HG02623 (cell line): Measurements from ENCODE around the gene ZBBX.
"Not testable (repeated sequence)": the region's sequence is repeated elsewhere in the genome, so short reads cannot be mapped to it uniquely, and the experiment has no call there.

Experiments used
- ATAC-seq: cut with Tn5 transposase; IDR thresholded peaks from one replicate; pipeline ENCODE4 v1.9.1; 2021; ENCODE audit warnings: moderate library complexity; ENCODE audit not compliant: unreplicated experiment

Gene ZBBX, protein sequence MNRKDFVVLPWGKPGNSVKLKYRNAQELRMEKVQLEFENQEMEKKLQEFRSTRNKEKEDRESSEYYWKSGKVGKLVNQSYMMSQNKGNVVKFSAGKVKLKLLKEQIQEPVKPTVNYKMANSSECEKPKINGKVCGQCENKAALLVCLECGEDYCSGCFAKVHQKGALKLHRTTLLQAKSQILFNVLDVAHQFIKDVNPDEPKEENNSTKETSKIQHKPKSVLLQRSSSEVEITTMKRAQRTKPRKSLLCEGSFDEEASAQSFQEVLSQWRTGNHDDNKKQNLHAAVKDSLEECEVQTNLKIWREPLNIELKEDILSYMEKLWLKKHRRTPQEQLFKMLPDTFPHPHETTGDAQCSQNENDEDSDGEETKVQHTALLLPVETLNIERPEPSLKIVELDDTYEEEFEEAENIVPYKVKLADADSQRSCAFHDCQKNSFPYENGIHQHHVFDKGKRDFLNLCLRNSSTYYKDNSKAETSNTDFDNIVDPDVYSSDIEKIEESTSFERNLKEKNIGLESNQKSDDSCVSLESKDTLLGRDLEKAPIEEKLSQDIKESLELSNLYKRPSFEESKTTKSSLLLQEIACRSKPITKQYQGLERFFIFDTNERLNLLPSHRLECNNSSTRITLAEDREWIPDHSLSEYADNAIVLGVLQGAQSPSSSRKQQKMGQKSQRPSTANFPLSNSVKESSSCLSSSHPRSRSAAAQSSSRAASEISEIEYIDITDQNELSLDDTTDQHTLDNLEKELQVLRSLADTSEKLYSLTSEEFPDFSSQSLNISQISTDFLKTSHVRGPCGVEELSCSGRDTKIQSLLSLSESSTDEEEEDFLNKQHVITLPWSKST

DNA sequence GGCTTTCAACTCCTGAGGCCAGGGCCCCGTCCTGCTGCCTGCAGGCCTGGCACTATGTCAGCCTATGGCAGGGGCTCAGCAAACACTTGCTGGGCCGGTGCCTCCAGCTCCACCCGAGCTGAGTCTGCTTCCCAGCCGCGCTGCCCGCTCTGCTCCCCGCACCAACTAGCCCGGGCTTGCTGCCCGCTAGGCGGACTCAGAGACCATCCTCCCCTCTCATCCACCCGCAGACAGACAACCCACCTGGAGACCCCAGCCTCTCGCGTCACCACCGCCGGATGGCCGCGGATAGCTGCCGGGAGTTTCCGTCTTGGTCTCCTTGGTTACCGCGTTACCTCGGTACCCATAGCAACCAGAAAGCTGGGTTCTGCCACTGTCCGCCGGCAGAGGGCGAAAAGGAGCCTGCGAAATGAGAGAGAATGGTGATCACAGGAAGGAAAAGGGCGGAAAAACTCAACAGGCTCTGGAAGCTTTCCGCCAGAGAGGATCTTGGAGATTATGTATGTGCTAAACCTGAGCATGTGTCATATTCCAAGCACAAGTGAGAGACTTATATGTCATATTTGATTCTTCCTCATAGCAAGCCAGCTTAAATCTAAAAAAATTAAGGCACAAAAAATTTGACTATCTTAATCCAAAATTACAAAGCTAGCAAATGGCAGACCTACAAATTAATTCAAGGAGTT is at the start of gene ZBBX:
ZBBX (minus strand) TSS at position 294 of the 686 bp plus-strand sequence. CDS start 7,396 bp downstream, outside the sequence.
- ATAC-seq = peak; percentile 100

GRCh38 chr3:167426962-167427361 is 46.9 kb upstream of the ZBBX start:
- not testable (repeated sequence) for ATAC-seq

DNA sequence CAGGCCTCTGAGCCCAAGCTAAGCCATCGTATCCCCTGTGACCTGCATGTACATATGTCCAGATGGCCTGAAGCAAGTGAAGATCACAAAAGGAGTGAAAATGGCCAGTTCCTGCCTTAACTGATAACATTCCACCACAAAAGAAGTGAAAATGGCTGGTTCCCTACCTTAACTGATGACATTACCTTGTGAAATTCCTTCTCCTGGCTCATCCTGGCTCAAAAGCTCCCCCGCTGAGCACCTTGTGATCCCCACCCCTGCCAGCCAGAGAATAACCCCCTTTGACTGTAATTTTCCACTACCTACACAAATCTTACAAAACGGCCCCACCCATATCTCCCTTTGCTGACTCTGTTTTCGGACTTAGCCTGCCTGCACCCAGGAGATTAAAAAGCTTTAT is 42.3 kb upstream of the ZBBX start:
- ATAC-seq = not testable (repeated sequence)

DNA sequence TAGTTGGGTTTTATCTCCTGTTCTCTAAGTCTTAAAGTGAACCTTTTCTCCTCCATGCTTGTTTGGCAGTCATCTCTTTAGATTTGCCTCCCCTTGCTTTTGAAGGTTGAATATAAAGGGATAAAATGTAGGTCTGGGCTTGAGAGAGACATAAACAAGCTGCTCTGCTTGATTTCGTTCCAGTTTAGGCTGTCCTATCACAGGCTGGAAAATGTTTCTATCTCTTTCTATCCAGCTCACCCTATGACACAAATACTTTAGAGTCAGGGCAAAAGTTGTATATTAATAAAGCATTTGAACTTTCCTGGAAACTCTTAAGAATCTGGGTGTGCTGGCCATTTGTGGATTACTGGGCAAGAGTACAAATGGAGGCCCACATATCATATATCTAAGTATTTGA is 29.5 kb upstream of the ZBBX start:
- no peak for ATAC-seq

- ATAC-seq = no peak
These were observed 26.9 kb upstream of the ZBBX start for GRCh38 chr3:167406876-167407492.

GRCh38 chr3:167397826-167398225 is 17.7 kb upstream of the ZBBX start:
- no peak for ATAC-seq

DNA sequence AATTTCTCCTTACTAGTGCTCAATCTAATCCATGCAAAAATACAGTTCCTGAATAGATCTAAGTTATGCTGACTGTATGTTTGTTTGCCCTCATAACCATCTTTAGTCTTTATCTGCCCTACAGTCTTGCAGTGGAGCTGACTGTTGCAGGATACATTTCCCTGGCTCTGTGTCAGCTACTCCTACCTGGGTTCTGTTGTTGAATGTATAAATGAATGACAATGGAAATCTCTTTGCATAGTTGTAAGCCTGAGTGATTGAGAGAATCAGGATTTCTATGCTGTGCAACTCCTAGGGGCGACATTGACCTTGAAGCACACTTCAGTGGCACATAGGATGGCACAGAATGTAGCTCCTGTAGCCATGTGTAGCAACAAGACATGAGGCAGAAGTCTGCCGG is 16.0 kb upstream of the ZBBX start:
- no peak for ATAC-seq

DNA sequence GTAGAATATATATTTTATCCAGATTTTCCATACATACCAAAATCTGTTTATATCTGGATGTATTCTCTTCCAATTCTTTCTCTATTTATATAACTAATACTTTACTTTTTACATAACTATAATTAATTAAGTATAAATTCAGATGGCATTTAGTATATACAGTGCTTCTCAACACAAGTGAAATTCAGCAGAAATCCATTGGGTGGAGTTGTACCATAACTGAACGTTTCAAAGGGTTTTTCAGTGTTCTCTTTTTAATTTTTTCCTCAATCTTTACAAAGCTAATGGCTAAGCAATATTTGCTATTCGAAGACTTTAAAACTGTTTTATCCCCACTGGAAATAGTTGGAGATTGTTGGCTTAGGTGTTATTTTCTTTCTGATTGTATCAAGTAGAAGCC is 13.9 kb upstream of the ZBBX start:
- ATAC-seq = no peak

- no peak for ATAC-seq
These were observed 2.1 kb upstream of the ZBBX start for GRCh38 chr3:167382155-167382554.

DNA sequence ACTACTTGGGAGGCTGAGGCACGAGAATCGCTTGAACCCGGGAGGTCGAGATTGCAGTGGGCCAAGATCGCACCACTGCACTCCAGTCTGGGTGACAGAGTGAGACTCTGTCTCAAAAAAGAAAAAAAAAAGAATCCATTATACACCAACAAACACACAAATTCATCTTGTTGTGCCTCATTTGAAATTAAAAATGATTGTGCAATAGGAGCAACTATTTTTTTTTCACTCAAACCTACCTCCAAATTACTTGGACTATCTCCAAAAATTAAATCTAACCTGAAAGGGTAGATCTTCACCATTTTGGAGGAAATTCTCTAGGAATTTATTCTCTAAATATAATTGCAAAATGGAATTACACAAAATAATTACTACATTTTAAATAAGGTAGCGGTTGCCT is 4.6 kb downstream of the ZBBX start:
- no peak for ATAC-seq

DNA sequence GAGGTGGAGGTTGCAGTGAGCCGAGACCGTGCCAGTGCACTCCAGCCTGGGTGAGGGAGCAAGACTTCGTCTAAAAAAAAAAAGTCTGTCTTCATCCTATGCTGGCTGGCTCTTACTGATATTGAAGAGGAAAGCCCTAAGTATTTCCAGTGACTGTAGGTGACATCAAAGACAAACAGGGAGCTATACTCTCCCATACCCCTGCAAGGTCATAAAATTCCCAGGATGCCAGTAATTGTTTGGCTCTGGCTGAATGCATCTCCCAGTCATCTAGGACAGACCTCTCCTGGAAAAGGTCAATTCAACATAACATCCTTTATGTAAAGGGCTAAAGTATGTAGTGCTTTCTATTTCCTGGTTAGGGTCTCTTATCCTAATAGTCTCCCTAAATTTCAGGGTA is 8.0 kb downstream of the ZBBX start:
- ATAC-seq = no peak

DNA sequence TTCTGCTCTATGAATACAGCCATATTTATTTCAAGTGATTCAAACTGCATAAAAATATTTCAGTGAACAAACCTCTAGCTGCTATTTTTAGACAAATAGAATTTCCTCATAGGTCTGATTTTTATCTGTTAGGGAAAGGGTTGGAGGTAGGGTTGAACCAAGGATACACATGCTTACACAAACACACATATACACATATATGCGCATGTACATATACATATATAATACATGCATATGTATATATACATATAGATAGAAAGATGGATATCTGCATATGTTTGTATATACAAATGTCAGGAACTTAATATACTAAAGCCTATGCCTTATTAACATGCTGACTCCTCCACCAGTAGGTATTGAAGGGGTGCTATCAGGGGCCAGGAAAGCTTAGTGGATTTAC is 18.1 kb downstream of the ZBBX start:
- no peak for ATAC-seq

DNA sequence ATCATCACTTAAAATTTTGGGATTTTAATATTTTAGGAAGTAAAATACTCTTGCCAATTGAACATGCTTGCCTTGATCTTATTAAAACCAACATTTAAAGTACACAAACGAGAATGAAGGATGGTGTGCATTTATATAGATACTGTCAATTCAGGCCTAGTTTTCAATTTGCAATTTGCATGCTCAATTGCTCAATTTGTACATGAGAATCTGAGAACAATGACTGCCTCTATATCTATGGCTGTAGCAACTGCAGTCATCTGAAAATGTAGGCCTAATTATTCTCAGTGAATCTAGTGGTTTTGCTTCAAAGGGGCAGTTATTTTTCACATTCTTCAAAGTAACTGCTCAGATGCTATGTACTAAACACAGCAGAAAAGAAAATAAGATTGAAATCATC is 18.8 kb downstream of the ZBBX start:
- ATAC-seq = no peak

GRCh38 chr3:167355446-167355845 is 24.7 kb downstream of the ZBBX start:
- no peak for ATAC-seq

- no peak for ATAC-seq
These were observed 25.3 kb downstream of the ZBBX start for GRCh38 chr3:167354751-167355150.

- no peak for ATAC-seq
These were observed 29.7 kb downstream of the ZBBX start for GRCh38 chr3:167350245-167350862.

DNA sequence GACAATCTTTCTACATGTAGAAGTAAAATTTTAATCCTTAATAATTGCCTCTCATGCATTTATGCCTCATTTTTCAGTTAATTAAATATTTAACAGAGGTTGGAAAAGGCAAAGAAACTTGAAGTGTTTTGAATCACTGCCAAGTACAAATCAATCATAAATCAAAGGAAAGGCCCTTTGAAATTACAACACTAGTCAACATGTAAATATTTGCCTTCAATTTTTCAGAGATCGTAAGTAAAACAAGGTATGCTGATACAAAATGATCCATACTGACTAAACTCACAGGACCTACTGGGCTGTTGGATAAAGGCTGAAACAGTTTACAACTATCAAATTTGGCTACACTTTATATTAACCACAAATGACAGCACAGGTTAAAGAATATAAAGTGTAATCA is 33.9 kb downstream of the ZBBX start:
- ATAC-seq = no peak

GRCh38 chr3:167330993-167331785 is 48.9 kb downstream of the ZBBX start:
- ATAC-seq = no peak

DNA sequence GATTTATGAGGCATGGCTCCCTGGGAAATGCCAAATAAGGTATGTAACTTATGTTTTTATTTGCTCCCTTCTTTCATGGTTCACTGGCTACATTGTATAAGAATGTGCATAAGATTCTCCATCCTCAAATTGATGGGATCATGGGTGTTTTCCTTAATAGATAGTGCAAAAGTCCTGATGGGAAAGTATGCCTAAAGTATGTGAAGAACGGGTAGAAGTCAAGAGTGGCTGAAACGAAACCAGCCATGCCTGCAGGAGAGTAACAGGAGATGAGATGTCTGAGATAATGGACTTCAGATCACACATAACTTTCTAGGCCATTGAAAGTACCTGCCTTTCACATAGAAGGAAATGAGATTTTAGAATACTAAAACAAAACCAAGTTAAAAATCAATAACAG is 56.5 kb downstream of the ZBBX start:
- no peak for ATAC-seq
